CD4-positive, alpha-beta T cell (primary cell): ENCODE measurements around the gene SMOC2. TPM values are rescaled to one million over a fixed set of nuclear protein-coding genes. Genes with fewer than 3 reads are reported as not detected.

Experiments
- ATAC-seq: fragments of 200-7000 bp; cut with Tn5 transposase; one replicate; pipeline ENCODE4 v1.10.0; 2022; ENCODE audit warnings: mild to moderate bottlenecking; ENCODE audit not compliant: poor library complexity
- CTCF ChIA-PET: fragments of 350-600 bp; sonication (Branson Sonifier 250); formaldehyde crosslinking; loops from one replicate; lab custom pipeline; 2021; ENCODE audit warnings: antibody characterized with exemption, inconsistent platforms; lab: Charles Lee
- POLR2A ChIA-PET: fragments of 350-600 bp; sonication (Branson Sonifier 250); formaldehyde crosslinking; loops from one replicate; lab custom pipeline; 2021; ENCODE audit warnings: antibody characterized with exemption, inconsistent platforms; lab: Charles Lee
- DNase-seq, 14 experiments: peaks; one replicate each; pipeline ENCODE4 v3.0.0-alpha.2; 2013 to 2020; ENCODE audit warnings: mixed read lengths in 2 of 14
- H3K27ac ChIP-seq, 2 donors: one replicate each; pipeline versions ENCODE4 v1.5.1 to v1.7.0; 2013; ENCODE audit warnings: low read length in 2 of 2, low read depth in 1 of 2, mild to moderate bottlenecking in 1 of 2
- H3K27me3 ChIP-seq, 2 experiments: 1 replicate in 1 of 2; 2 replicates in 1 of 2; pipeline versions ENCODE4 v1.6.1 to v1.7.0; 2013; ENCODE audit warnings: low read length in 2 of 2, control low read depth in 1 of 2, mild to moderate bottlenecking in 1 of 2, moderate library complexity in 1 of 2; ENCODE audit not compliant: insufficient read depth in 2 of 2, control insufficient read depth in 1 of 2
- H3K36me3 ChIP-seq: one replicate; pipeline ENCODE4 v1.6.1; 2013; ENCODE audit warnings: low read length, control low read depth; ENCODE audit not compliant: insufficient read depth
- H3K4me1 ChIP-seq: one replicate; pipeline ENCODE4 v1.6.1; 2013; ENCODE audit warnings: low read length, control low read depth; ENCODE audit not compliant: insufficient read depth
- H3K4me3 ChIP-seq: one replicate; pipeline ENCODE4 v1.5.1; 2013; ENCODE audit warnings: mild to moderate bottlenecking, low read length, moderate library complexity
- H3K9me3 ChIP-seq, 2 experiments: 1 replicate in 1 of 2; 2 replicates in 1 of 2; pipeline versions ENCODE4 v1.6.1 to v1.7.0; 2013; ENCODE audit warnings: low read length in 2 of 2, mild to moderate bottlenecking in 2 of 2, control low read depth in 1 of 2, moderate library complexity in 1 of 2; ENCODE audit not compliant: control insufficient read depth in 1 of 2, insufficient read depth in 1 of 2
- H3K27ac Mint-ChIP-seq: one replicate; pipeline ENCODE4 v1.8.0; 2020; ENCODE audit warnings: mixed read lengths
- H3K27me3 Mint-ChIP-seq: one replicate; pipeline ENCODE4 v1.8.0; 2021; ENCODE audit warnings: mixed read lengths
- H3K36me3 Mint-ChIP-seq: one replicate; pipeline ENCODE4 v1.8.0; 2021; ENCODE audit warnings: low read depth, mixed read lengths
- H3K4me1 Mint-ChIP-seq: one replicate; pipeline ENCODE4 v1.8.0; 2021; ENCODE audit warnings: low read depth, mixed read lengths
- H3K4me3 Mint-ChIP-seq: one replicate; pipeline ENCODE4 v1.8.0; 2020; ENCODE audit warnings: mild to moderate bottlenecking, mixed read lengths
- H3K9me3 Mint-ChIP-seq: one replicate; pipeline ENCODE4 v1.8.0; 2020; ENCODE audit warnings: mixed read lengths
- intact Hi-C, 2 experiments: fragments of 100-400 bp; cut with DNase I in 1 of 2; cut with micrococcal nuclease in 1 of 2; formaldehyde crosslinking; loops; one replicate each; pipeline versions ENCODE4 v1.15.1 to v1.9.0; 2023 to 2025; cut with DNase I, micrococcal nuclease
- total RNA-seq, 174 experiments: library from RNA in 2 of 174; stranded (reverse) in 2 of 174; gene quantifications; one replicate each; pipeline ENCODE4 v1.2.3 and lab custom pipeline; 2021 to 2026
- TF ChIP-seq, protein P1 (sequence below): fragments of 200-600 bp; IDR thresholded peaks from one replicate; pipeline ENCODE4 v1.8.0; 2022; ENCODE audit warnings: antibody characterized with exemption, mild to moderate bottlenecking

The SMOC2 gene
- total RNA-seq, 2 experiments from 2014 or later, result not detected

DNA sequence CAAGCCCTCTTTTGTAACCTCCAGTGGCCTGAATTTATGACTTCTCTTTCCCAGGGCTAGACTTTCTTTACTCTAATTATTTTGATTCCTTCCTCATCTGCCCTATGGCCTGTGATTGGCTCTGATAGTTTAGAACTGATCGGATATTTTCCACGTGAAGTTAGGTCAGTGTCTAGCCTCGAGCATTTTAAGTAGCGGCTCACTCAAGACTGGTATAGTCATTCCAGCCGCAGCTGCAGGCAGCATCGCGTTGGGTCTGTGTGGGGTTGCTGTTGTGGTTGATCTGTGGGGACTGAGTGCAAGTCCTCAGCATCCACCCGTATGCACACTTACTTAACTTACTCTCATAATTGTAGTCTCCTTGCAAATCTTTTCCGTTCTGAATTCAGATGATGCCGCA lies 105.7 kb downstream of the SMOC2 start:
- H3K27me3 Mint-ChIP-seq, result no peaks in the 10 kb centered on the region
- ChIA-PET POLR2A (no interaction called here), CTCF (no interaction called here)
- TF ChIP-seq, protein P1, sequence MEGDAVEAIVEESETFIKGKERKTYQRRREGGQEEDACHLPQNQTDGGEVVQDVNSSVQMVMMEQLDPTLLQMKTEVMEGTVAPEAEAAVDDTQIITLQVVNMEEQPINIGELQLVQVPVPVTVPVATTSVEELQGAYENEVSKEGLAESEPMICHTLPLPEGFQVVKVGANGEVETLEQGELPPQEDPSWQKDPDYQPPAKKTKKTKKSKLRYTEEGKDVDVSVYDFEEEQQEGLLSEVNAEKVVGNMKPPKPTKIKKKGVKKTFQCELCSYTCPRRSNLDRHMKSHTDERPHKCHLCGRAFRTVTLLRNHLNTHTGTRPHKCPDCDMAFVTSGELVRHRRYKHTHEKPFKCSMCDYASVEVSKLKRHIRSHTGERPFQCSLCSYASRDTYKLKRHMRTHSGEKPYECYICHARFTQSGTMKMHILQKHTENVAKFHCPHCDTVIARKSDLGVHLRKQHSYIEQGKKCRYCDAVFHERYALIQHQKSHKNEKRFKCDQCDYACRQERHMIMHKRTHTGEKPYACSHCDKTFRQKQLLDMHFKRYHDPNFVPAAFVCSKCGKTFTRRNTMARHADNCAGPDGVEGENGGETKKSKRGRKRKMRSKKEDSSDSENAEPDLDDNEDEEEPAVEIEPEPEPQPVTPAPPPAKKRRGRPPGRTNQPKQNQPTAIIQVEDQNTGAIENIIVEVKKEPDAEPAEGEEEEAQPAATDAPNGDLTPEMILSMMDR, result no peak
- Histone ChIP-seq H3K4me1 (no peaks in the 10 kb centered on the region), H3K27me3 (no peaks in the 10 kb centered on the region), H3K27ac (no peak overlapping the region), H3K36me3 (no peaks in the 10 kb centered on the region), H3K4me3 (no peak overlapping the region), H3K9me3 (no peaks in the 10 kb centered on the region)
- no peaks in the 10 kb centered on the region for H3K4me1 Mint-ChIP-seq
- DNase-seq, result no peak
- H3K4me3 Mint-ChIP-seq, result no peak overlapping the region
- H3K36me3 Mint-ChIP-seq, result no peaks in the 10 kb centered on the region
- ATAC-seq, result no peak
- intact Hi-C loops, result no loop called here
- no peak overlapping the region for H3K27ac Mint-ChIP-seq
- H3K9me3 Mint-ChIP-seq, result no peaks in the 10 kb centered on the region

DNA sequence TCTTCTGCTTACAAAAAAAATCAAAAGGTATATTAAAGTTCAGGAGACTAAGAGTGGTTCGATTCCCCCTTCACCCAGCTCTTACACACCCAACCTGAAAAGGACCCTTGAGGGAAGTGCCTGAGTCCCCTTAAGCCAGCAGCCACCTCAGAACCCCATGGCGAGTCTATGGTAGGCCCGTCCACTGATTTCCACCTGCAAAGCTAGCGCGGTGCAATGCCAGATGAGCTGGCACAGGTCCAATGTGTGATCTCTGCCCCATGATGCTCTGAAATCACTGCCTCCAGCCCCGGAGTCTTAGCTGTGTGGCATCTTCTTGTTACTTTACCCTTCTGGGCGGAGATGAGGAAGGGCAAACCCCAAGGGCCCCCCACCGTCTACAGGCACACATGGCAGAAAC lies 109.3 kb downstream of the SMOC2 start:
- Mint-ChIP-seq H3K4me1 (no peaks in the 10 kb centered on the region), H3K27ac (no peak overlapping the region), H3K36me3 (no peaks in the 10 kb centered on the region), H3K9me3 (no peaks in the 10 kb centered on the region), H3K27me3 (no peaks in the 10 kb centered on the region), H3K4me3 (no peak overlapping the region)
- ChIA-PET POLR2A (no interaction called here), CTCF (no interaction called here)
- H3K27me3 ChIP-seq, result no peaks in the 10 kb centered on the region
- intact Hi-C loops, result no loop called here
- H3K36me3 ChIP-seq, result no peaks in the 10 kb centered on the region
- H3K4me3 ChIP-seq, result no peak overlapping the region
- H3K4me1 ChIP-seq, result no peaks in the 10 kb centered on the region
- DNase-seq (no peak), ATAC-seq (no peak)
- TF ChIP-seq, protein P1, result no peak
- peaks cover 0 to 12% of the 10 kb centered on the region in 2 experiments for H3K9me3 ChIP-seq
- no peak overlapping the region for H3K27ac ChIP-seq

DNA sequence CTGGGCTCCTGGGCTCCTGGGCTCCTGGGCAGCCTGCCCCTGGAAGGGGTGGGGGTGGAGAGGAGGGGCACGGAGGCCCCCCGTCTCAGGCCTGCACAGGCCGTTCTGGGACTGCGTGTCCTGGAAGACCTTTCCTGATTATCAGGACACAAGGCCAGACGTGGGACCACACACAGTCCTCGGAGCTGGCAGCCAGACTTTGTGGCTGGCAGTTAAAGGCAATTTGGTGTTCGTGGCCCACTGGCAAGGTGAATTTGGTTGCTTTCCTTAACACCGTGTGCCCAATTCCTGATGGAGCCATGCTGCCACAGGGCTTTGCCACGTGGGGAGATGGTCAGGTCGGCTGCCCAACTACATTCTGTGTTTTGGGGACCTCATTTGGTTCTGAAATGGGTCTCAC lies 113.5 kb downstream of the SMOC2 start:
- Histone ChIP-seq H3K4me1 (no peaks in the 10 kb centered on the region), H3K4me3 (no peak overlapping the region), H3K9me3 (peaks cover 0 to 27% of the 10 kb centered on the region in 2 experiments), H3K27ac (no peak overlapping the region), H3K36me3 (no peaks in the 10 kb centered on the region), H3K27me3 (no peaks in the 10 kb centered on the region)
- CTCF ChIA-PET, result no interaction called here
- H3K4me1 Mint-ChIP-seq, result no peaks in the 10 kb centered on the region
- intact Hi-C loops, result no loop called here
- no peak overlapping the region for H3K4me3 Mint-ChIP-seq
- no peaks in the 10 kb centered on the region for H3K27me3 Mint-ChIP-seq
- DNase-seq, result no peak
- POLR2A ChIA-PET, result no interaction called here
- H3K36me3 Mint-ChIP-seq, result no peaks in the 10 kb centered on the region
- no peaks in the 10 kb centered on the region for H3K9me3 Mint-ChIP-seq
- no peak for ATAC-seq
- no peak overlapping the region for H3K27ac Mint-ChIP-seq
- TF ChIP-seq, protein P1, result no peak
